Measurements from ENCODE around the gene CTNNA1.
"Not testable (repeated sequence)": the region's sequence is repeated elsewhere in the genome, so short reads cannot be mapped to it uniquely, and the experiment has no call there.

Gene CTNNA1

GRCh38 chr5:138820695-138821094, 67.5 kb downstream of the CTNNA1 start:
- DNase-seq = no peak

GRCh38 chr5:138824516-138824915, 71.3 kb downstream of the CTNNA1 start:
- DNase-seq = no peak

- DNase-seq = peak; percentile 9
Observed at GRCh38 chr5:138824924-138825863, 72.0 kb downstream of the CTNNA1 start.

GRCh38 chr5:138828556-138828955, 75.3 kb downstream of the CTNNA1 start:
- no peak for DNase-seq

GRCh38 chr5:138829341-138829740, 76.1 kb downstream of the CTNNA1 start:
- peak; percentile 19 for DNase-seq

- DNase-seq = no peak
Observed at GRCh38 chr5:138831703-138832102, 78.5 kb downstream of the CTNNA1 start.

- DNase-seq = no peak
Observed at GRCh38 chr5:138832218-138832617, 79.0 kb downstream of the CTNNA1 start.

GRCh38 chr5:138833080-138833479, 79.9 kb downstream of the CTNNA1 start:
- no peak for DNase-seq

- no peak for DNase-seq
Observed at GRCh38 chr5:138833726-138834480, 80.7 kb downstream of the CTNNA1 start.

GRCh38 chr5:138834853-138835252, 81.6 kb downstream of the CTNNA1 start:
- DNase-seq = not testable (repeated sequence)

GRCh38 chr5:138837160-138837559, 83.9 kb downstream of the CTNNA1 start:
- DNase-seq = no peak

GRCh38 chr5:138840103-138840502, 86.9 kb downstream of the CTNNA1 start:
- DNase-seq = no peak

- DNase-seq = no peak
Observed at GRCh38 chr5:138841531-138841930, 88.3 kb downstream of the CTNNA1 start.

GRCh38 chr5:138843316-138844124, 90.3 kb downstream of the CTNNA1 start:
- DNase-seq = peak; percentile 27

GRCh38 chr5:138844125-138844461, 90.9 kb downstream of the CTNNA1 start:
- DNase-seq = no peak

- no peak for DNase-seq
Observed at GRCh38 chr5:138844812-138845513, 91.7 kb downstream of the CTNNA1 start.

- DNase-seq = no peak
Observed at GRCh38 chr5:138849439-138849838, 96.2 kb downstream of the CTNNA1 start.

- no peak for DNase-seq
Observed at GRCh38 chr5:138849882-138850281, 96.7 kb downstream of the CTNNA1 start.

GRCh38 chr5:138850865-138851435, 97.7 kb downstream of the CTNNA1 start:
- DNase-seq = no peak

- no peak for DNase-seq
Observed at GRCh38 chr5:138853132-138853531, 99.9 kb downstream of the CTNNA1 start.

GRCh38 chr5:138867011-138867410, 113.8 kb downstream of the CTNNA1 start:
- DNase-seq = no peak

GRCh38 chr5:138869038-138869437, 115.8 kb downstream of the CTNNA1 start:
- DNase-seq = no peak
